ENCODE results near the gene TRAPPC5. TPM values are rescaled to one million over a fixed set of nuclear protein-coding genes. Genes with fewer than 3 reads are reported as not detected.

Gene TRAPPC5
- total and polyA plus RNA-seq, 10 of the 15 experiments (the other 5 are each of a cell fraction or from before 2014, with no cell fraction given), result 4.2 to 210 (median 89.1) TPM

- intact Hi-C loops (cut with micrococcal nuclease; ENCODE audit: unreplicated experiment), result no loop called here
These were observed 11.8 kb upstream of the TRAPPC5 start, which contains the start of gene RETN for GRCh38 chr19:7668842-7669241. Gene RETN (plus strand): TSS chr19:7669049. CDS start chr19:7669327, 278 bp downstream.

DNA sequence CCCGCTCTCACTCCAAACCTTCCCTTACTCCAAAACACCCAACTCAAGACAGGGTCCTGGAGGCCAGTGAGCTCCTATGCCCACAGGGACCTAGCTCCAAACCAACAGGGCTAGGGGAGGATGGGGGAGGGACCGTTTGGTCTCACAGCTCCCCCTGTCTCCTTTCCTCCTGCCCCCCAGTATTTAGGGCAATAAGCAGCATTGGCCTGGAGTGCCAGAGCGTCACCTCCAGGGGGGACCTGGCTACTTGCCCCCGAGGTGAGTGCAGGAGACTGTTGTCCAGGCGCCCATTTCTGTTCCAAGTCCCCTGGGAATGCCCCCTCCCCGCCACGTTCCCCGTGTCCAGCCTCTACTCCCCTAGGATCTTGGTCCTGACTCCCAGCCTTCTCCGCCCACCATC, 11.0 kb upstream of the TRAPPC5 start:
- Histone ChIP-seq H2AFZ (ENCODE audit: control insufficient read depth, low read depth, low read length) (no peak overlapping the region), H3K36me3 (ENCODE audit: control insufficient read depth in 2 of 2, insufficient read depth in 2 of 2, low read length in 1 of 2) (no peaks in the 10 kb centered on the region), H3K4me2 (ENCODE audit: control insufficient read depth, insufficient read depth) (no peak overlapping the region), H3K27ac (ENCODE audit: control insufficient read depth, insufficient read depth) (no peak overlapping the region), H3K4me1 (ENCODE audit: control insufficient read depth, insufficient read depth, low read length) (no peaks in the 10 kb centered on the region), H3K9ac (ENCODE audit: control insufficient read depth, insufficient read depth, low read length) (no peak overlapping the region), H3K27me3 (replicated peaks in 1 of 2; ENCODE audit: control insufficient read depth in 2 of 2, insufficient read depth in 2 of 2, low read length in 1 of 2) (peaks cover 4 to 7% of the 10 kb centered on the region in 2 experiments; a peak in 3 of 4 replicates), H3K9me3 (replicated peaks; ENCODE audit: control insufficient read depth, insufficient read depth, low read length) (no peaks in the 10 kb centered on the region), H3K79me2 (ENCODE audit: control insufficient read depth, insufficient read depth, low read length) (no peaks in the 10 kb centered on the region), H3K4me3 (no peak overlapping the region), H4K20me1 (ENCODE audit: control insufficient read depth, insufficient read depth) (no peaks in the 10 kb centered on the region)
- POLR2A ChIA-PET, result no interaction called here
- intact Hi-C loops (cut with micrococcal nuclease; ENCODE audit: unreplicated experiment), result loop anchor here (10.0 kb wide), 1 partner anchor 285 kb away; no protein-coding TSS in a partner anchor
- TF ChIP-seq NBN (IDR thresholded peaks at IDR 0.05), result no peak
- TF ChIP-seq, protein P1, sequence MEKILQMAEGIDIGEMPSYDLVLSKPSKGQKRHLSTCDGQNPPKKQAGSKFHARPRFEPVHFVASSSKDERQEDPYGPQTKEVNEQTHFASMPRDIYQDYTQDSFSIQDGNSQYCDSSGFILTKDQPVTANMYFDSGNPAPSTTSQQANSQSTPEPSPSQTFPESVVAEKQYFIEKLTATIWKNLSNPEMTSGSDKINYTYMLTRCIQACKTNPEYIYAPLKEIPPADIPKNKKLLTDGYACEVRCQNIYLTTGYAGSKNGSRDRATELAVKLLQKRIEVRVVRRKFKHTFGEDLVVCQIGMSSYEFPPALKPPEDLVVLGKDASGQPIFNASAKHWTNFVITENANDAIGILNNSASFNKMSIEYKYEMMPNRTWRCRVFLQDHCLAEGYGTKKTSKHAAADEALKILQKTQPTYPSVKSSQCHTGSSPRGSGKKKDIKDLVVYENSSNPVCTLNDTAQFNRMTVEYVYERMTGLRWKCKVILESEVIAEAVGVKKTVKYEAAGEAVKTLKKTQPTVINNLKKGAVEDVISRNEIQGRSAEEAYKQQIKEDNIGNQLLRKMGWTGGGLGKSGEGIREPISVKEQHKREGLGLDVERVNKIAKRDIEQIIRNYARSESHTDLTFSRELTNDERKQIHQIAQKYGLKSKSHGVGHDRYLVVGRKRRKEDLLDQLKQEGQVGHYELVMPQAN (conservative IDR thresholded peaks at IDR 0.05), result no peak
- TF ChIP-seq STAT1 (conservative IDR thresholded peaks at IDR 0.05), result no peak
- no peak for TF ChIP-seq MEF2A (IDR thresholded peaks at IDR 0.05; ENCODE audit: insufficient read depth, low read depth, low read length)
- TF ChIP-seq E2F4 (IDR thresholded peaks at IDR 0.05; ENCODE audit: low read depth, low read length), result no peak
- no peak for TF ChIP-seq NR2C2 (IDR thresholded peaks at IDR 0.05; ENCODE audit: borderline replicate concordance, control insufficient read depth, insufficient read length, low read depth)
- no peak for TF ChIP-seq BHLHE40 (IDR thresholded peaks at IDR 0.05; ENCODE audit: borderline replicate concordance in 1 of 2, low read depth in 2 of 2, low read length in 1 of 2)
- TF ChIP-seq HDGF (IDR thresholded peaks at IDR 0.05), result no peak
- TF ChIP-seq MTA2 (IDR thresholded peaks at IDR 0.05; ENCODE audit: low read depth), result no peak
- in situ Hi-C loops (cut with MboI), result no loop called here
- RAD21 ChIA-PET (ENCODE audit: unreplicated experiment), result no interaction called here
- 34% methylated on average over 9 of the region's 9 CpGs for WGBS (ENCODE audit: insufficient coverage, insufficient replicate concordance, low lambda C conversion rate, missing lambda C conversion rate)
- CTCF ChIA-PET, result interaction anchor here (0.6 to 1.8 kb wide), 4 partner anchors 11 to 567 kb away, joined by 3 to 6 read pairs (median 3); partner anchors contain the start of gene TRAPPC5
- FAIRE-seq (no peak), DNase-seq (ENCODE audit: low read depth, low spot score) (no peak), ATAC-seq (no peak)
- BruUV-seq (replicated peaks), result no TSS peak
- SMC1A ChIA-PET (ENCODE audit: uncharacterized antibody, unreplicated experiment), result interaction anchor here (0.6 to 0.7 kb wide), 2 partner anchors 12 to 597 kb away, joined by 3 read pairs; no protein-coding TSS in a partner anchor

More at GRCh38 chr19:7668842-7669241, 11.8 kb upstream of the TRAPPC5 start, which contains the start of gene RETN:
- DNase-seq (ENCODE audit: low read depth, low spot score) (no peak), ATAC-seq (no peak), FAIRE-seq (no peak)
- in situ Hi-C loops (cut with MboI), result no loop called here
- ChIA-PET RAD21 (ENCODE audit: unreplicated experiment) (no interaction called here), POLR2A (interaction anchor here (0.6 kb wide), 1 partner anchor 300 kb away, joined by 3 read pairs; no protein-coding TSS in a partner anchor), SMC1A (ENCODE audit: uncharacterized antibody, unreplicated experiment) (no interaction called here), CTCF (interaction anchor here (1.0 to 1.8 kb wide), 3 partner anchors 12 to 132 kb away, joined by 3 to 6 read pairs (median 3); partner anchors contain the start of gene TRAPPC5)
- H3K27ac ChIP-seq (ENCODE audit: control insufficient read depth, insufficient read depth), result no peak within 1 kb of the TSS
- WGBS (ENCODE audit: insufficient coverage, insufficient replicate concordance, low lambda C conversion rate, missing lambda C conversion rate), result 23% methylated on average over 9 of the region's 9 CpGs
- H3K9me3 ChIP-seq (replicated peaks; ENCODE audit: control insufficient read depth, insufficient read depth, low read length), result no peaks in the 10 kb centered on the region
- H3K4me3 ChIP-seq, result no peak within 1 kb of the TSS
- H3K4me1 ChIP-seq (ENCODE audit: control insufficient read depth, insufficient read depth, low read length), result no peaks in the 10 kb centered on the region
- no TSS peak for BruUV-seq (replicated peaks)
- no peak for TF ChIP-seq TARDBP (IDR thresholded peaks at IDR 0.05; ENCODE audit: borderline replicate concordance)
- TF ChIP-seq ATF7 (IDR thresholded peaks at IDR 0.05; ENCODE audit: low read depth), result no peak
- no peak for TF ChIP-seq HDAC6 (IDR thresholded peaks at IDR 0.05; ENCODE audit: unreplicated experiment)
- TF ChIP-seq, protein P2, sequence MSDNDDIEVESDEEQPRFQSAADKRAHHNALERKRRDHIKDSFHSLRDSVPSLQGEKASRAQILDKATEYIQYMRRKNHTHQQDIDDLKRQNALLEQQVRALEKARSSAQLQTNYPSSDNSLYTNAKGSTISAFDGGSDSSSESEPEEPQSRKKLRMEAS (IDR thresholded peaks at IDR 0.05; ENCODE audit: low read depth, low read length), result no peak
- no peak for TF ChIP-seq PAX8 (IDR thresholded peaks at IDR 0.05)
- TF ChIP-seq SRF (IDR thresholded peaks at IDR 0.05; ENCODE audit: low read depth in 2 of 2, low read length in 2 of 2), result no peak
- no peak within 1 kb of the TSS for H3K9ac ChIP-seq (ENCODE audit: control insufficient read depth, insufficient read depth, low read length)
- H3K79me2 ChIP-seq (ENCODE audit: control insufficient read depth, insufficient read depth, low read length), result no peaks in the 10 kb centered on the region
- no peak within 1 kb of the TSS for H2AFZ ChIP-seq (ENCODE audit: control insufficient read depth, low read depth, low read length)
- H3K36me3 ChIP-seq (ENCODE audit: control insufficient read depth in 2 of 2, insufficient read depth in 2 of 2, low read length in 1 of 2), result no peaks in the 10 kb centered on the region
- no peaks in the 10 kb centered on the region for H4K20me1 ChIP-seq (ENCODE audit: control insufficient read depth, insufficient read depth)
- no peak within 1 kb of the TSS for H3K4me2 ChIP-seq (ENCODE audit: control insufficient read depth, insufficient read depth)
- H3K27me3 ChIP-seq (replicated peaks in 1 of 2; ENCODE audit: control insufficient read depth in 2 of 2, insufficient read depth in 2 of 2, low read length in 1 of 2), result peaks cover 4 to 7% of the 10 kb centered on the region in 2 experiments; a peak in 3 of 4 replicates

All from GM12878 (cell line).